Endothelial cell of umbilical vein (primary cell): ENCODE data around the gene KDSR. TPM values are rescaled to one million over a fixed set of nuclear protein-coding genes. Genes with fewer than 3 reads are reported as not detected.

Experiments used
- BruUV-seq: library from RNA; stranded (reverse); fragments of 400-500 nt; replicated peaks from 2 replicates; lab custom pipeline; 2021; lab: Mats Ljungman, UMichigan
- CTCF ChIA-PET: fragments of 300-600, 350-600 bp; sonication (Branson Sonifier 250); formaldehyde crosslinking; loops from one replicate; lab custom pipeline; 2021; ENCODE audit warnings: antibody characterized with exemption, inconsistent platforms; lab: Charles Lee
- POLR2A ChIA-PET: fragments of 300-600, 350-600 bp; sonication (Branson Sonifier 250); formaldehyde crosslinking; loops from one replicate; lab custom pipeline; 2021; ENCODE audit warnings: antibody characterized with exemption, inconsistent platforms; lab: Charles Lee
- DNase-seq: peaks from one replicate; pipeline ENCODE4 v3.0.0-alpha.2; 2011; ENCODE audit warnings: low read depth, low spot score
- FAIRE-seq: peaks from 2 replicates; lab custom pipeline; 2011; peaks lifted over from hg19 to GRCh38; lab: Jason Lieb, UNC
- H2AFZ ChIP-seq: 2 replicates; pipeline ENCODE4 v1.6.0; 2012; ENCODE audit warnings: low read depth, low read length, control low read depth, inconsistent platforms
- H3K27ac ChIP-seq: 2 replicates; pipeline ENCODE4 v1.5.1; 2011; ENCODE audit warnings: low read depth, mild to moderate bottlenecking, control low read depth, low read length, moderate library complexity; ENCODE audit not compliant: insufficient read depth
- H3K27me3 ChIP-seq, 2 experiments: 2 replicates each; pipeline versions ENCODE4 v1.6.0 to v1.6.1; 2011; ENCODE audit warnings: low read length in 2 of 2, mixed read lengths in 1 of 2; ENCODE audit not compliant: control insufficient read depth in 2 of 2, insufficient read depth in 2 of 2
- H3K36me3 ChIP-seq, 2 experiments: 2 replicates in 1 of 2; 3 replicates in 1 of 2; pipeline ENCODE4 v1.5.1; 2011; ENCODE audit warnings: low read length in 2 of 2, mild to moderate bottlenecking in 1 of 2, moderate library complexity in 1 of 2; ENCODE audit not compliant: control insufficient read depth in 2 of 2, insufficient read depth in 2 of 2; ENCODE audit errors: extremely low read depth in 1 of 2
- H3K4me1 ChIP-seq: 3 replicates; pipeline ENCODE4 v1.5.1; 2011; ENCODE audit warnings: mild to moderate bottlenecking, low read length; ENCODE audit not compliant: control insufficient read depth, insufficient read depth; ENCODE audit errors: extremely low read depth
- H3K4me2 ChIP-seq: 2 replicates; pipeline ENCODE4 v1.6.1; 2011; ENCODE audit warnings: low read length, control low read depth, mixed read lengths; ENCODE audit not compliant: insufficient read depth
- H3K4me3 ChIP-seq, 3 experiments: fragments of 200-600 bp in 1 of 3; sonication (generic), shearing (Covaris generic) in 1 of 3; replicated peaks in 1 of 3; 2 replicates each; pipeline ENCODE4 v1.5.1; 2011 to 2016; ENCODE audit warnings: control low read depth in 3 of 3, low read length in 3 of 3, mild to moderate bottlenecking in 2 of 3, inconsistent platforms in 1 of 3, low read depth in 1 of 3, moderate library complexity in 1 of 3; ENCODE audit not compliant: insufficient read depth in 1 of 3
- H3K79me2 ChIP-seq: 2 replicates; pipeline ENCODE4 v1.6.0; 2012; ENCODE audit warnings: low read length, inconsistent platforms; ENCODE audit not compliant: control insufficient read depth, insufficient read depth
- H3K9ac ChIP-seq: replicated peaks from 2 replicates; pipeline ENCODE3; 2011; ENCODE audit warnings: low read length, control low read depth; ENCODE audit not compliant: insufficient read depth; ENCODE audit errors: extremely low read depth
- H3K9me1 ChIP-seq: replicated peaks from 3 replicates; pipeline ENCODE4 v1.6.0; 2011; ENCODE audit warnings: mild to moderate bottlenecking, low read length; ENCODE audit not compliant: control insufficient read depth, insufficient read depth; ENCODE audit errors: extremely low read depth
- H3K9me3 ChIP-seq: replicated peaks from 2 replicates; pipeline ENCODE4 v1.5.1; 2012; ENCODE audit warnings: low read length, inconsistent platforms; ENCODE audit not compliant: control insufficient read depth, insufficient read depth
- H4K20me1 ChIP-seq: replicated peaks from 2 replicates; pipeline ENCODE3; 2011; ENCODE audit warnings: mild to moderate bottlenecking, low read length; ENCODE audit not compliant: control insufficient read depth, insufficient read depth; ENCODE audit errors: extremely low read depth
- FOS ChIP-seq: IDR thresholded peaks from 2 replicates; pipeline ENCODE4 v1.6.1; 2011; ENCODE audit warnings: mild to moderate bottlenecking, low read length, moderate library complexity, borderline replicate concordance; ENCODE audit not compliant: insufficient read depth
- GATA2 ChIP-seq: IDR thresholded peaks from 2 replicates; pipeline ENCODE4 v1.7.0; 2011; ENCODE audit warnings: low read depth, mild to moderate bottlenecking, moderate library complexity, mixed read lengths, low read length; ENCODE audit not compliant: insufficient read length, insufficient read depth
- POLR2A ChIP-seq: IDR thresholded peaks from 2 replicates; pipeline ENCODE4 v1.6.1; 2012; ENCODE audit warnings: low read depth, mild to moderate bottlenecking, control low read depth, low read length
- dilution Hi-C: fragments of 300-500 bp; cut with MboI; formaldehyde crosslinking; loops from one replicate; pipeline ENCODE4 v1.15.0; 2019; ENCODE audit warnings: low sequenced_read_pairs; ENCODE audit not compliant: extremely low pct_ligation_motif_present
- intact Hi-C: fragments of 100-400 bp; cut with micrococcal nuclease; formaldehyde crosslinking; loops from one replicate; pipeline ENCODE4 v1.10.0; 2022
- polyA plus RNA-seq, 4 experiments: library from polyadenylated mRNA; depleted of rRNA in 3 of 4; stranded (reverse) in 3 of 4; unstranded in 1 of 4; fragments of >200 nt; gene quantifications; 2 replicates each; pipeline versions ENCODE4 v1.2.1 to v1.2.3, GENCODE V29; 2011 to 2012; ENCODE audit warnings: missing spikeins in 1 of 4
- total RNA-seq: library from RNA; stranded (reverse); gene quantifications from 2 replicates; pipeline ENCODE4 v1.2.3, GENCODE V29; 2021
- TF ChIP-seq, protein P1 (sequence below): IDR thresholded peaks from 2 replicates; pipeline ENCODE4 v1.6.1; 2011; ENCODE audit not compliant: insufficient read depth, insufficient read length
- TF ChIP-seq, protein P2 (sequence below), 2 donors: IDR thresholded peaks; 1 replicate in 1 of 2; 2 replicates in 1 of 2; pipeline ENCODE4 v1.5.1; 2011; ENCODE audit warnings: low read length in 2 of 2, mild to moderate bottlenecking in 2 of 2, moderate library complexity in 2 of 2, control low read depth in 1 of 2, inconsistent platforms in 1 of 2, low read depth in 1 of 2; ENCODE audit not compliant: insufficient read depth in 1 of 2; ENCODE audit errors: extremely low read depth in 1 of 2

KDSR gene
- total and polyA plus RNA-seq, 2 donors (not counting 3 experiments of a cell fraction or from before 2014, with no cell fraction given) = 17.1 to 43.1 TPM

DNA sequence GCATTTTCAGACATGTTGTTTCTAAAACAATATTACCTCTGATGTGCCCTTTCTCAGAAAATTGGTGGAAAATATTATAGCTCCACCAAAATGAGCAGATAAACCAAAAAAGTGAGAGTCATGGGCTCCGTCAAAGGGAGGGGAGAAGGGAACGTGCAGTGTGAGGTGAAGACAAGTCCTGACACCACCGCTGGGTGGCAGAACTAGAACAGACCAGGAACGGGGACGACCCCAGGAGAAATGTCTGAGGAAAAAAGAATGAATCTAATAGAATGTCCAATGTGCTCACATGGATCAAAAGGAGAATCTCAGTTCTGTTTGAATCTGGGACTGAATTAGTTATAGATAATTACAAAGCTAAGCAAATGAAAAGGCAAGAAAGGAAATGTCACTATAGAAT lies 24.8 kb downstream of the KDSR start:
- POLR2A ChIA-PET = no interaction called here
- Histone ChIP-seq H3K9me1 (no peaks in the 10 kb centered on the region), H3K9me3 (no peaks in the 10 kb centered on the region), H3K36me3 (peaks cover 15 to 24% of the 10 kb centered on the region in 2 experiments), H3K4me1 (no peaks in the 10 kb centered on the region), H3K4me2 (no peak overlapping the region), H3K79me2 (no peaks in the 10 kb centered on the region), H2AFZ (no peak overlapping the region), H3K4me3 (no peak overlapping the region), H3K9ac (no peak overlapping the region), H3K27me3 (no peaks in the 10 kb centered on the region), H3K27ac (no peak overlapping the region), H4K20me1 (no peaks in the 10 kb centered on the region)
- peak; percentile 35 for DNase-seq
- no TSS peak for BruUV-seq
- TF ChIP-seq FOS (no peak), GATA2 (no peak), POLR2A (no peak)
- TF ChIP-seq, protein P1, sequence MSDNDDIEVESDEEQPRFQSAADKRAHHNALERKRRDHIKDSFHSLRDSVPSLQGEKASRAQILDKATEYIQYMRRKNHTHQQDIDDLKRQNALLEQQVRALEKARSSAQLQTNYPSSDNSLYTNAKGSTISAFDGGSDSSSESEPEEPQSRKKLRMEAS = no peak
- TF ChIP-seq, protein P2, sequence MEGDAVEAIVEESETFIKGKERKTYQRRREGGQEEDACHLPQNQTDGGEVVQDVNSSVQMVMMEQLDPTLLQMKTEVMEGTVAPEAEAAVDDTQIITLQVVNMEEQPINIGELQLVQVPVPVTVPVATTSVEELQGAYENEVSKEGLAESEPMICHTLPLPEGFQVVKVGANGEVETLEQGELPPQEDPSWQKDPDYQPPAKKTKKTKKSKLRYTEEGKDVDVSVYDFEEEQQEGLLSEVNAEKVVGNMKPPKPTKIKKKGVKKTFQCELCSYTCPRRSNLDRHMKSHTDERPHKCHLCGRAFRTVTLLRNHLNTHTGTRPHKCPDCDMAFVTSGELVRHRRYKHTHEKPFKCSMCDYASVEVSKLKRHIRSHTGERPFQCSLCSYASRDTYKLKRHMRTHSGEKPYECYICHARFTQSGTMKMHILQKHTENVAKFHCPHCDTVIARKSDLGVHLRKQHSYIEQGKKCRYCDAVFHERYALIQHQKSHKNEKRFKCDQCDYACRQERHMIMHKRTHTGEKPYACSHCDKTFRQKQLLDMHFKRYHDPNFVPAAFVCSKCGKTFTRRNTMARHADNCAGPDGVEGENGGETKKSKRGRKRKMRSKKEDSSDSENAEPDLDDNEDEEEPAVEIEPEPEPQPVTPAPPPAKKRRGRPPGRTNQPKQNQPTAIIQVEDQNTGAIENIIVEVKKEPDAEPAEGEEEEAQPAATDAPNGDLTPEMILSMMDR (IDR thresholded peaks at IDR 0.05; ENCODE audit: extremely low read depth in 1 of 2, insufficient read depth in 1 of 2, low read depth in 1 of 2, low read length in 2 of 2) = peak; percentile 45 to 52
- intact Hi-C loops (loop anchor here (1.0 to 5.0 kb wide), 2 partner anchors 80 to 97 kb away; partner anchors contain the start of gene VPS4B), dilution Hi-C loops (no loop called here)
- CTCF ChIA-PET = interaction anchor here (0.7 to 4.7 kb wide), 3 partner anchors 12 to 97 kb away, joined by 3 to 34 read pairs (median 5); no protein-coding TSS in a partner anchor
- FAIRE-seq = no peak
